HepG2 (cell line): ENCODE data around the gene PELO. TPM values are rescaled to one million over a fixed set of nuclear protein-coding genes. Genes with fewer than 3 reads are reported as not detected.

ENCODE experiments used
- CSRNP2 ChIP-seq: sonication (generic); formaldehyde crosslinking; conservative IDR thresholded peaks from 2 replicates; pipeline ENCODE4 v1.8.0; 2022; ENCODE audit warnings: low read depth, missing genetic modification reagents
- E2F2 ChIP-seq: sonication (generic); formaldehyde crosslinking; IDR thresholded peaks from 2 replicates; pipeline ENCODE4 v1.4.0; 2020; ENCODE audit warnings: missing genetic modification reagents, borderline replicate concordance
- FOXK2 ChIP-seq: fragments of 450-650 bp; IDR thresholded peaks from 2 replicates; pipeline ENCODE4 v1.6.1; 2016
- MLX ChIP-seq: IDR thresholded peaks from 2 replicates; pipeline ENCODE4 v1.6.1; 2016
- MTF2 ChIP-seq: sonication (generic); formaldehyde crosslinking; IDR thresholded peaks from 2 replicates; pipeline ENCODE4 v1.5.0; 2020; ENCODE audit warnings: missing genetic modification reagents, borderline replicate concordance
- PRDM15 ChIP-seq: sonication (generic); formaldehyde crosslinking; IDR thresholded peaks from 2 replicates; pipeline ENCODE4 v1.4.0; 2020; ENCODE audit warnings: missing genetic modification reagents
- PRDM4 ChIP-seq: sonication (generic); formaldehyde crosslinking; IDR thresholded peaks from 2 replicates; pipeline ENCODE4 v1.9.0; 2021; ENCODE audit warnings: missing genetic modification reagents, borderline replicate concordance
- ZBTB46 ChIP-seq: sonication (generic); formaldehyde crosslinking; IDR thresholded peaks from 2 replicates; pipeline ENCODE4 v1.4.0; 2020; ENCODE audit warnings: mild to moderate bottlenecking, missing genetic modification reagents, borderline replicate concordance
- ZNF331 ChIP-seq: sonication (generic); formaldehyde crosslinking; IDR thresholded peaks from 2 replicates; pipeline ENCODE4 v1.4.0; 2020; ENCODE audit warnings: missing genetic modification reagents
- ZSCAN31 ChIP-seq: sonication (generic); formaldehyde crosslinking; IDR thresholded peaks from 2 replicates; pipeline ENCODE4 v1.5.0; 2020; ENCODE audit warnings: low read depth, mild to moderate bottlenecking, missing genetic modification reagents
- polyA plus RNA-seq, 8 experiments: library from polyadenylated mRNA; depleted of rRNA in 3 of 8; stranded (reverse) in 7 of 8; unstranded in 1 of 8; fragments of >200 nt; fragmentation: Illumina TruSeq in 4 of 8; extraction: Trizol in 4 of 8; gene quantifications; 2 replicates each; pipeline versions ENCODE4 v1.2.1 to v1.2.3, GENCODE V29; 2011 to 2016; ENCODE audit warnings: low read depth in 4 of 8, missing spikeins in 1 of 8, mixed read lengths in 1 of 8; ENCODE audit not compliant: insufficient read depth in 1 of 8
- total RNA-seq, 5 experiments: library from RNA; depleted of rRNA; stranded (reverse); fragments of >200 nt; fragmentation: Illumina TruSeq; extraction: Trizol; gene quantifications; 2 replicates each; pipeline ENCODE4 v1.2.3, GENCODE V29; 2016; ENCODE audit warnings: low read depth in 1 of 5

The PELO gene
- total and polyA plus RNA-seq, 2 of the 13 experiments (the other 11 are each of a cell fraction or from before 2014, with no cell fraction given): 19.0 to 23.9 TPM

GRCh38 chr5:52749666-52750065 is 38.0 kb upstream of the PELO start (continued):
- no peak for TF ChIP-seq E2F2 (CRISPR knock-in tag)
- TF ChIP-seq FOXK2: no peak
- no peak for TF ChIP-seq ZSCAN31
- TF ChIP-seq ZNF331 (CRISPR knock-in tag): no peak
- no peak for TF ChIP-seq CSRNP2 (CRISPR knock-in tag)
- TF ChIP-seq PRDM15 (CRISPR knock-in tag): no peak
- TF ChIP-seq ZBTB46: no peak
- no peak for TF ChIP-seq MTF2 (CRISPR knock-in tag)
- no peak for TF ChIP-seq PRDM4 (CRISPR knock-in tag)
- no peak for TF ChIP-seq MLX (CRISPR knock-in tag)
- TF ChIP-seq, all 625 proteins: peak for 0
